ENCODE measurements around the gene CAVIN2.
A peak's percentile ranks its signal among the peaks of the same experiment; 100 is the strongest.

Gene CAVIN2

GRCh38 chr2:191836853-191837769 lies 9.8 kb downstream of the CAVIN2 start:
- no peak for FAIRE-seq

GRCh38 chr2:191836471-191836852 lies 10.4 kb downstream of the CAVIN2 start:
- no peak for FAIRE-seq

GRCh38 chr2:191835539-191836350 lies 11.1 kb downstream of the CAVIN2 start:
- no peak for FAIRE-seq

- no peak for FAIRE-seq
Observed at GRCh38 chr2:191835100-191835499, 11.8 kb downstream of the CAVIN2 start.

- FAIRE-seq: no peak
Observed at GRCh38 chr2:191833356-191833755, 13.5 kb downstream of the CAVIN2 start.

- FAIRE-seq: no peak
Observed at GRCh38 chr2:191832668-191833067, 14.2 kb downstream of the CAVIN2 start.

GRCh38 chr2:191831410-191831994 lies 15.4 kb downstream of the CAVIN2 start:
- no peak for FAIRE-seq

- FAIRE-seq: no peak
Observed at GRCh38 chr2:191824398-191824797, 22.5 kb downstream of the CAVIN2 start.

GRCh38 chr2:191821078-191821477 lies 25.8 kb downstream of the CAVIN2 start:
- FAIRE-seq: no peak

- no peak for FAIRE-seq
Observed at GRCh38 chr2:191818725-191819350, 28.1 kb downstream of the CAVIN2 start.

GRCh38 chr2:191818133-191818532 lies 28.8 kb downstream of the CAVIN2 start:
- FAIRE-seq: no peak

GRCh38 chr2:191815010-191815409 lies 31.9 kb downstream of the CAVIN2 start:
- FAIRE-seq: no peak

GRCh38 chr2:191813943-191814342 lies 32.9 kb downstream of the CAVIN2 start:
- no peak for FAIRE-seq

GRCh38 chr2:191811807-191812602 lies 34.9 kb downstream of the CAVIN2 start:
- peak; percentile 56 for FAIRE-seq

GRCh38 chr2:191806396-191806795 lies 40.5 kb downstream of the CAVIN2 start:
- FAIRE-seq: no peak

- FAIRE-seq: no peak
Observed at GRCh38 chr2:191804766-191805165, 42.1 kb downstream of the CAVIN2 start.

- no peak for FAIRE-seq
Observed at GRCh38 chr2:191803007-191803406, 43.9 kb downstream of the CAVIN2 start.

GRCh38 chr2:191802180-191802579 lies 44.7 kb downstream of the CAVIN2 start:
- FAIRE-seq: no peak

- no peak for FAIRE-seq
Observed at GRCh38 chr2:191800874-191801273, 46.0 kb downstream of the CAVIN2 start.

- no peak for FAIRE-seq
Observed at GRCh38 chr2:191799526-191799925, 47.4 kb downstream of the CAVIN2 start.

GRCh38 chr2:191797942-191798876 lies 48.7 kb downstream of the CAVIN2 start:
- FAIRE-seq: no peak
